Stimulated activated effector memory CD8-positive, alpha-beta T cell treated with anti-CD3 and anti-CD28 coated beads, Interleukin-12 subunit alpha, Interleukin-12 subunit beta, amount 100 ng/mL, for 72 hours (primary cell): ENCODE results near the gene EAF2.

Experiments used
- ATAC-seq: fragments of 150-1000 bp; cut with Tn5 transposase; 2 replicates; pipeline ENCODE4 v1.10.0; 2021
- DNase-seq, 2 donors: peaks; one replicate each; pipeline ENCODE4 v3.0.0; 2021 to 2022; ENCODE audit warnings: low spot score in 2 of 2
- H3K27ac Mint-ChIP-seq: one replicate; pipeline ENCODE4 v1.8.0; 2022; ENCODE audit warnings: mild to moderate bottlenecking, mixed read lengths
- H3K36me3 Mint-ChIP-seq: one replicate; pipeline ENCODE4 v1.8.0; 2022; ENCODE audit warnings: mild to moderate bottlenecking, mixed read lengths
- H3K4me1 Mint-ChIP-seq: one replicate; pipeline ENCODE4 v1.8.0; 2022; ENCODE audit warnings: mixed read lengths
- H3K4me3 Mint-ChIP-seq: one replicate; pipeline ENCODE4 v1.8.0; 2022; ENCODE audit warnings: mild to moderate bottlenecking, mixed read lengths
- H3K9me3 Mint-ChIP-seq: one replicate; pipeline ENCODE4 v1.8.0; 2022; ENCODE audit warnings: mixed read lengths

The EAF2 gene

GRCh38 chr3:121895121-121895520 lies 60.1 kb downstream of the EAF2 start:
- Mint-ChIP-seq H3K4me3 (no peak overlapping the region), H3K4me1 (no peaks in the 10 kb centered on the region), H3K27ac (no peak overlapping the region), H3K9me3 (no peaks in the 10 kb centered on the region), H3K36me3 (no peaks in the 10 kb centered on the region)
- DNase-seq = no peak
- ATAC-seq = no peak

- Mint-ChIP-seq H3K27ac (no peak overlapping the region), H3K4me1 (no peaks in the 10 kb centered on the region), H3K36me3 (no peaks in the 10 kb centered on the region), H3K9me3 (no peaks in the 10 kb centered on the region), H3K4me3 (no peak overlapping the region)
- no peak for DNase-seq
- no peak for ATAC-seq
These were observed 60.7 kb downstream of the EAF2 start for GRCh38 chr3:121895736-121896135.

GRCh38 chr3:121896823-121897222 lies 61.8 kb downstream of the EAF2 start:
- Mint-ChIP-seq H3K27ac (no peak overlapping the region), H3K4me1 (no peaks in the 10 kb centered on the region), H3K4me3 (no peak overlapping the region), H3K9me3 (no peaks in the 10 kb centered on the region), H3K36me3 (no peaks in the 10 kb centered on the region)
- ATAC-seq = no peak
- no peak for DNase-seq

- Mint-ChIP-seq H3K27ac (no peak overlapping the region), H3K4me3 (no peak overlapping the region), H3K9me3 (no peaks in the 10 kb centered on the region), H3K36me3 (no peaks in the 10 kb centered on the region), H3K4me1 (no peaks in the 10 kb centered on the region)
- ATAC-seq = no peak
- no peak for DNase-seq
These were observed 62.3 kb downstream of the EAF2 start for GRCh38 chr3:121897296-121897695.

- Mint-ChIP-seq H3K4me3 (no peak overlapping the region), H3K4me1 (no peaks in the 10 kb centered on the region), H3K9me3 (no peaks in the 10 kb centered on the region), H3K27ac (no peak overlapping the region), H3K36me3 (no peaks in the 10 kb centered on the region)
- DNase-seq (no peak), ATAC-seq (no peak)
These were observed 78.4 kb downstream of the EAF2 start for GRCh38 chr3:121913305-121913990.

- H3K27ac Mint-ChIP-seq = no peak overlapping the region
- no peaks in the 10 kb centered on the region for H3K36me3 Mint-ChIP-seq
- H3K4me3 Mint-ChIP-seq = no peak overlapping the region
- no peaks in the 10 kb centered on the region for H3K4me1 Mint-ChIP-seq
- ATAC-seq (no peak), DNase-seq (no peak)
- H3K9me3 Mint-ChIP-seq = no peaks in the 10 kb centered on the region
These were observed 79.3 kb downstream of the EAF2 start for GRCh38 chr3:121914081-121914998.

GRCh38 chr3:121916189-121916588 lies 81.2 kb downstream of the EAF2 start:
- ATAC-seq (no peak), DNase-seq (no peak)
- Mint-ChIP-seq H3K4me3 (no peak overlapping the region), H3K9me3 (no peaks in the 10 kb centered on the region), H3K27ac (no peak overlapping the region), H3K36me3 (no peaks in the 10 kb centered on the region), H3K4me1 (no peaks in the 10 kb centered on the region)

- H3K4me3 Mint-ChIP-seq = no peak overlapping the region
- H3K9me3 Mint-ChIP-seq = no peaks in the 10 kb centered on the region
- H3K36me3 Mint-ChIP-seq = no peaks in the 10 kb centered on the region
- no peak overlapping the region for H3K27ac Mint-ChIP-seq
- DNase-seq (no peak), ATAC-seq (no peak)
- H3K4me1 Mint-ChIP-seq = no peaks in the 10 kb centered on the region
These were observed 83.9 kb downstream of the EAF2 start for GRCh38 chr3:121918779-121919483.

- H3K4me1 Mint-ChIP-seq = no peaks in the 10 kb centered on the region
- DNase-seq (no peak), ATAC-seq (no peak)
- H3K4me3 Mint-ChIP-seq = no peak overlapping the region
- no peaks in the 10 kb centered on the region for H3K36me3 Mint-ChIP-seq
- no peak overlapping the region for H3K27ac Mint-ChIP-seq
- H3K9me3 Mint-ChIP-seq = no peaks in the 10 kb centered on the region
These were observed 89.7 kb downstream of the EAF2 start for GRCh38 chr3:121924734-121925133.

GRCh38 chr3:121926380-121926779 lies 91.4 kb downstream of the EAF2 start:
- no peak overlapping the region for H3K27ac Mint-ChIP-seq
- H3K9me3 Mint-ChIP-seq = no peaks in the 10 kb centered on the region
- no peaks in the 10 kb centered on the region for H3K36me3 Mint-ChIP-seq
- H3K4me3 Mint-ChIP-seq = no peak overlapping the region
- no peaks in the 10 kb centered on the region for H3K4me1 Mint-ChIP-seq
- ATAC-seq = no peak
- no peak for DNase-seq
